ENCODE results near the gene ELANE.
"Not testable (repeated sequence)": the region's sequence is repeated elsewhere in the genome, so short reads cannot be mapped to it uniquely, and the experiment has no call there.

The ELANE gene

GRCh38 chr19:863315-863620, 11.2 kb downstream of the ELANE start:
- DNase-seq: no peak

GRCh38 chr19:866769-867300, 14.7 kb downstream of the ELANE start:
- DNase-seq: no peak

GRCh38 chr19:867301-867793, 15.2 kb downstream of the ELANE start:
- DNase-seq: no peak

- DNase-seq: no peak
These were observed 15.9 kb downstream of the ELANE start for GRCh38 chr19:867855-868457.

GRCh38 chr19:868458-869244, 16.5 kb downstream of the ELANE start:
- DNase-seq: no peak

GRCh38 chr19:869245-870177, 17.4 kb downstream of the ELANE start:
- DNase-seq: no peak

- DNase-seq: no peak
These were observed 18.2 kb downstream of the ELANE start for GRCh38 chr19:870314-870713.

- DNase-seq: no peak
These were observed 18.9 kb downstream of the ELANE start for GRCh38 chr19:870963-871401.

- no peak for DNase-seq
These were observed 19.6 kb downstream of the ELANE start for GRCh38 chr19:871446-872265.

- no peak for DNase-seq
These were observed 20.3 kb downstream of the ELANE start for GRCh38 chr19:872266-872951.

- DNase-seq: no peak
These were observed 21.0 kb downstream of the ELANE start for GRCh38 chr19:873084-873483.

GRCh38 chr19:873561-874041, 21.5 kb downstream of the ELANE start:
- DNase-seq: no peak

- DNase-seq: no peak
These were observed 23.3 kb downstream of the ELANE start for GRCh38 chr19:875265-875879.

GRCh38 chr19:876089-876488, 24.0 kb downstream of the ELANE start:
- DNase-seq: no peak

- no peak for DNase-seq
These were observed 24.7 kb downstream of the ELANE start for GRCh38 chr19:876780-877314.

GRCh38 chr19:877992-878660, 26.0 kb downstream of the ELANE start:
- DNase-seq: not testable (repeated sequence)

- DNase-seq: not testable (repeated sequence)
These were observed 26.9 kb downstream of the ELANE start for GRCh38 chr19:878751-879561.

GRCh38 chr19:879711-880438, 27.8 kb downstream of the ELANE start:
- DNase-seq: no peak

All from kidney glomerular epithelial cell (primary cell).